IMR-90 (cell line): ENCODE results near the gene NOX1. TPM values are rescaled to one million over a fixed set of nuclear protein-coding genes. Genes with fewer than 3 reads are reported as not detected.

Source experiments
- ATAC-seq: fragments of 200-7000 bp; cut with Tn5 transposase; 2 replicates; pipeline ENCODE4 v1.9.1; 2020; ENCODE audit warnings: low read depth, mild to moderate bottlenecking, moderate library complexity
- BruUV-seq: library from RNA; stranded (reverse); fragments of 400-500 nt; replicated peaks from 2 replicates; lab custom pipeline; 2021; lab: Mats Ljungman, UMichigan
- CTCF ChIA-PET: fragments of 300-600 bp; formaldehyde crosslinking; extraction: SDS; loops from one replicate; lab custom pipeline; 2021; ENCODE audit warnings: antibody characterized with exemption; lab: Yijun Ruan, JAX
- POLR2A ChIA-PET: fragments of 300-600 bp; sonication (Branson Sonifier 250); formaldehyde crosslinking; loops from one replicate; lab custom pipeline; 2022; ENCODE audit warnings: antibody characterized with exemption; ENCODE audit not compliant: unreplicated experiment; lab: Charles Lee
- DNase-seq: peaks from one replicate; pipeline ENCODE4 v3.0.0; 2013
- H2AFZ ChIP-seq: replicated peaks from 2 replicates; pipeline ENCODE3; 2013; ENCODE audit warnings: low read length, mild to moderate bottlenecking; ENCODE audit not compliant: poor library complexity
- H2AK5ac ChIP-seq: 2 replicates; pipeline ENCODE4 v1.6.1; 2013; ENCODE audit warnings: low read depth, low read length, inconsistent platforms
- H2AK9ac ChIP-seq: replicated peaks from 2 replicates; pipeline ENCODE3; 2013; ENCODE audit warnings: mild to moderate bottlenecking, low read depth, low read length, moderate library complexity; ENCODE audit not compliant: poor library complexity
- H2BK120ac ChIP-seq: 2 replicates; pipeline ENCODE4 v1.6.1; 2013; ENCODE audit warnings: low read depth, low read length, inconsistent platforms
- H2BK15ac ChIP-seq: 3 replicates; pipeline ENCODE4 v1.6.1; 2013; ENCODE audit warnings: low read depth, low read length, inconsistent platforms
- H2BK20ac ChIP-seq: 2 replicates; pipeline ENCODE4 v1.6.1; 2013; ENCODE audit warnings: low read depth, mild to moderate bottlenecking, inconsistent platforms, low read length, moderate library complexity
- H2BK5ac ChIP-seq: 2 replicates; pipeline ENCODE4 v1.6.1; 2013; ENCODE audit warnings: mild to moderate bottlenecking, low read depth, low read length, inconsistent platforms; ENCODE audit not compliant: poor library complexity, severe bottlenecking
- H3K14ac ChIP-seq: replicated peaks from 2 replicates; pipeline ENCODE4 v1.6.1; 2013; ENCODE audit warnings: low read depth, low read length, inconsistent platforms
- H3K18ac ChIP-seq: 2 replicates; pipeline ENCODE4 v1.6.1; 2013; ENCODE audit warnings: low read depth, low read length, control low read depth
- H3K23ac ChIP-seq: 2 replicates; pipeline ENCODE4 v1.6.1; 2013; ENCODE audit warnings: low read depth, low read length, inconsistent platforms
- H3K27ac ChIP-seq: 2 replicates; pipeline ENCODE4 v1.5.1; 2013; ENCODE audit warnings: mild to moderate bottlenecking, control low read depth, low read length; ENCODE audit not compliant: insufficient read depth
- H3K27me3 ChIP-seq: 2 replicates; pipeline ENCODE4 v1.6.1; 2013; ENCODE audit warnings: low read length; ENCODE audit not compliant: control insufficient read depth, insufficient read depth
- H3K36me3 ChIP-seq: 2 replicates; pipeline ENCODE4 v1.6.1; 2013; ENCODE audit warnings: low read length, mixed read lengths; ENCODE audit not compliant: control insufficient read depth, insufficient read depth
- H3K4ac ChIP-seq: 2 replicates; pipeline ENCODE4 v1.6.1; 2013; ENCODE audit warnings: low read depth, low read length, inconsistent platforms
- H3K4me1 ChIP-seq: 2 replicates; pipeline ENCODE4 v1.6.1; 2013; ENCODE audit warnings: low read length, mixed read lengths; ENCODE audit not compliant: control insufficient read depth, insufficient read depth
- H3K4me2 ChIP-seq: 2 replicates; pipeline ENCODE4 v1.6.1; 2013; ENCODE audit warnings: low read depth, mild to moderate bottlenecking, control low read depth, low read length, moderate library complexity
- H3K4me3 ChIP-seq: 2 replicates; pipeline ENCODE4 v1.5.1; 2013; ENCODE audit warnings: low read depth, mild to moderate bottlenecking, control low read depth, low read length, moderate library complexity; ENCODE audit not compliant: insufficient read depth
- H3K56ac ChIP-seq: 2 replicates; pipeline ENCODE4 v1.6.1; 2013; ENCODE audit warnings: low read length, inconsistent platforms; ENCODE audit not compliant: insufficient read depth; ENCODE audit errors: extremely low read depth
- H3K79me1 ChIP-seq, 2 experiments: 2 replicates each; pipeline ENCODE4 v1.6.1; 2013; ENCODE audit warnings: low read length in 2 of 2, inconsistent platforms in 1 of 2, low read depth in 1 of 2
- H3K9ac ChIP-seq: 2 replicates; pipeline ENCODE4 v1.6.1; 2013; ENCODE audit warnings: low read depth, low read length, control low read depth
- H3K9me1 ChIP-seq: 2 replicates; pipeline ENCODE4 v1.6.1; 2013; ENCODE audit warnings: low read length, inconsistent platforms; ENCODE audit not compliant: insufficient read depth
- H3K9me3 ChIP-seq: 2 replicates; pipeline ENCODE4 v1.6.1; 2013; ENCODE audit warnings: low read length; ENCODE audit not compliant: control insufficient read depth, insufficient read depth
- H4K20me1 ChIP-seq: 2 replicates; pipeline ENCODE4 v1.6.1; 2013; ENCODE audit warnings: low read length, inconsistent platforms; ENCODE audit not compliant: insufficient read depth
- H4K5ac ChIP-seq: 2 replicates; pipeline ENCODE4 v1.6.1; 2013; ENCODE audit warnings: mild to moderate bottlenecking, low read depth, low read length, control low read depth
- H4K8ac ChIP-seq, 2 experiments: 2 replicates each; pipeline ENCODE4 v1.6.1; 2013; ENCODE audit warnings: low read depth in 2 of 2, low read length in 2 of 2, control low read depth in 1 of 2, inconsistent platforms in 1 of 2
- H4K91ac ChIP-seq: 2 replicates; pipeline ENCODE4 v1.6.1; 2013; ENCODE audit warnings: low read depth, low read length, inconsistent platforms; ENCODE audit not compliant: insufficient read depth
- CEBPB ChIP-seq: IDR thresholded peaks from 2 replicates; pipeline ENCODE4 v1.6.1; 2012; ENCODE audit warnings: low read depth, low read length, improper control_type of control experiment
- CHD1 ChIP-seq: IDR thresholded peaks from 2 replicates; pipeline ENCODE4 v1.6.1; 2012; ENCODE audit warnings: low read depth, low read length, improper control_type of control experiment
- FOS ChIP-seq: fragments of 150-350 bp; IDR thresholded peaks from 2 replicates; pipeline ENCODE4 v1.6.1; 2016; ENCODE audit warnings: low read depth, low read length
- MAZ ChIP-seq: IDR thresholded peaks from 2 replicates; pipeline ENCODE4 v1.6.1; 2012; ENCODE audit warnings: low read depth, mild to moderate bottlenecking, low read length, improper control_type of control experiment, moderate library complexity, borderline replicate concordance
- RCOR1 ChIP-seq: IDR thresholded peaks from 2 replicates; pipeline ENCODE4 v1.6.1; 2012; ENCODE audit warnings: mild to moderate bottlenecking, low read length, improper control_type of control experiment; ENCODE audit not compliant: insufficient replicate concordance
- RFX5 ChIP-seq: IDR thresholded peaks from 2 replicates; pipeline ENCODE4 v1.8.0; 2012; ENCODE audit warnings: low read depth, mild to moderate bottlenecking, low read length, moderate library complexity
- USF2 ChIP-seq: fragments of 150-350 bp; IDR thresholded peaks from 2 replicates; pipeline ENCODE4 v1.6.1; 2017; ENCODE audit warnings: mild to moderate bottlenecking, antibody characterized with exemption, low read length, low read depth
- WGBS, 2 experiments: methylation state at CpG; one replicate each; pipeline versions ENCODE4 v1.1.5 to v1.1.7; 2013; ENCODE audit warnings: missing lambda C conversion rate in 2 of 2; ENCODE audit not compliant: insufficient read length in 1 of 2; ENCODE audit errors: extremely low coverage in 2 of 2; 5-methylcytosine and 5-hydroxymethylcytosine counted together
- dilution Hi-C: fragments of 300-500 bp; cut with HindIII; formaldehyde crosslinking; loops from one replicate; pipeline ENCODE4 v1.14.3; 2018; ENCODE audit warnings: low sequenced_read_pairs; ENCODE audit not compliant: unreplicated experiment
- in situ Hi-C: fragments of 300-500 bp; cut with MboI; formaldehyde crosslinking; loops from 3 replicates; pipeline ENCODE4 v1.14.3; 2019; ENCODE audit warnings: low sequenced_read_pairs, inconsistent platforms, mixed read lengths
- intact Hi-C: fragments of 100-400 bp; cut with micrococcal nuclease; formaldehyde crosslinking; loops from 2 replicates; pipeline ENCODE4 v1.10.0; 2022
- polyA plus RNA-seq, 3 experiments: library from polyadenylated mRNA; depleted of rRNA; stranded (reverse); fragments of >200 nt; gene quantifications; 2 replicates each; pipeline ENCODE4 v1.2.3, GENCODE V29; 2012; ENCODE audit warnings: low replicate concordance in 1 of 3
- total RNA-seq: library from RNA; depleted of rRNA; stranded (reverse); fragments of >200 nt; gene quantifications from 2 replicates; pipeline ENCODE4 v1.2.3, GENCODE V29; 2012
- TF ChIP-seq, protein P1 (sequence below): conservative IDR thresholded peaks from 2 replicates; pipeline ENCODE4 v1.5.1; 2012; ENCODE audit warnings: mild to moderate bottlenecking, low read depth, low read length, improper control_type of control experiment
- TF ChIP-seq, protein P2 (sequence below): fragments of 150-350 bp; IDR thresholded peaks from 2 replicates; pipeline ENCODE4 v1.6.1; 2016; ENCODE audit warnings: low read depth, mild to moderate bottlenecking, low read length, moderate library complexity, borderline replicate concordance

NOX1 gene
- total and polyA plus RNA-seq, 2 of the 4 experiments (the other 2 are of a cell fraction) = not detected

DNA sequence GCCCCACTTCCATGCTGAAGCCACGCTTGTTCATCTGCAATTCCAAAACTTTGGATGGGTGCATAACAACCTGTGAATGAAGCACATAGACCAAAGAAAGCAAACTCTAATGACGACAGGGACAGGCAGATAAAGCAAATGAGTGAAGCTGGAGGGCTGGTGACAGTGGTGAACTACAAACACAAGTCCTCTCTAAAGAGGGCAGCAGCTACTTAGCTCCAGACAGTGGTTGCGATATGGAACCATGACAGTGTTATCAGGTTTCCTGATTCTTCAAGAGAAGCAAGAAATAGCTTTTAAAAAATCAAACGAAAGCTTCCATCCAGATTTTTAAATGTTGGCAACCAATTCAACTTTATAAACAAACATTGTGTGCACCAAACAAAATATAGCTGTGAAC lies 23.8 kb downstream of the NOX1 start:
- Histone ChIP-seq H4K5ac (no peak overlapping the region), H3K79me1 (no peaks in the 10 kb centered on the region), H2BK15ac (no peak overlapping the region), H3K4me1 (no peaks in the 10 kb centered on the region), H4K91ac (no peak overlapping the region), H2BK5ac (no peak overlapping the region), H2AFZ (no peak overlapping the region), H2AK5ac (no peak overlapping the region), H3K18ac (no peak overlapping the region), H3K4ac (no peak overlapping the region), H3K27me3 (peaks cover 4% of the 10 kb centered on the region), H3K4me3 (no peak overlapping the region), H2AK9ac (no peak overlapping the region), H3K9me1 (no peaks in the 10 kb centered on the region), H3K9me3 (no peaks in the 10 kb centered on the region), H3K9ac (no peak overlapping the region), H3K23ac (no peak overlapping the region), H4K20me1 (no peaks in the 10 kb centered on the region), H3K56ac (no peak overlapping the region), H3K36me3 (no peaks in the 10 kb centered on the region), H4K8ac (no peak overlapping the region), H2BK20ac (no peak overlapping the region), H3K27ac (no peak overlapping the region), H2BK120ac (no peak overlapping the region), H3K14ac (no peak overlapping the region), H3K4me2 (no peak overlapping the region)
- ATAC-seq (no peak), DNase-seq (no peak)
- dilution Hi-C loops (no loop called here), intact Hi-C loops (no loop called here), in situ Hi-C loops (no loop called here)
- CTCF ChIA-PET = interaction anchor here (0.6 kb wide), 1 partner anchor 21 kb away, joined by 3 read pairs; no protein-coding TSS in a partner anchor
- WGBS, 2 experiments = no CpG with 5 or more reads among the region's 4 CpGs
- TF ChIP-seq FOS = no peak
- TF ChIP-seq RFX5 = no peak
- TF ChIP-seq, protein P1, sequence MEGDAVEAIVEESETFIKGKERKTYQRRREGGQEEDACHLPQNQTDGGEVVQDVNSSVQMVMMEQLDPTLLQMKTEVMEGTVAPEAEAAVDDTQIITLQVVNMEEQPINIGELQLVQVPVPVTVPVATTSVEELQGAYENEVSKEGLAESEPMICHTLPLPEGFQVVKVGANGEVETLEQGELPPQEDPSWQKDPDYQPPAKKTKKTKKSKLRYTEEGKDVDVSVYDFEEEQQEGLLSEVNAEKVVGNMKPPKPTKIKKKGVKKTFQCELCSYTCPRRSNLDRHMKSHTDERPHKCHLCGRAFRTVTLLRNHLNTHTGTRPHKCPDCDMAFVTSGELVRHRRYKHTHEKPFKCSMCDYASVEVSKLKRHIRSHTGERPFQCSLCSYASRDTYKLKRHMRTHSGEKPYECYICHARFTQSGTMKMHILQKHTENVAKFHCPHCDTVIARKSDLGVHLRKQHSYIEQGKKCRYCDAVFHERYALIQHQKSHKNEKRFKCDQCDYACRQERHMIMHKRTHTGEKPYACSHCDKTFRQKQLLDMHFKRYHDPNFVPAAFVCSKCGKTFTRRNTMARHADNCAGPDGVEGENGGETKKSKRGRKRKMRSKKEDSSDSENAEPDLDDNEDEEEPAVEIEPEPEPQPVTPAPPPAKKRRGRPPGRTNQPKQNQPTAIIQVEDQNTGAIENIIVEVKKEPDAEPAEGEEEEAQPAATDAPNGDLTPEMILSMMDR = no peak
- no peak for TF ChIP-seq USF2
- no peak for TF ChIP-seq RCOR1
- no peak for TF ChIP-seq MAZ
- no peak for TF ChIP-seq CEBPB
- TF ChIP-seq CHD1 = no peak
- TF ChIP-seq, protein P2, sequence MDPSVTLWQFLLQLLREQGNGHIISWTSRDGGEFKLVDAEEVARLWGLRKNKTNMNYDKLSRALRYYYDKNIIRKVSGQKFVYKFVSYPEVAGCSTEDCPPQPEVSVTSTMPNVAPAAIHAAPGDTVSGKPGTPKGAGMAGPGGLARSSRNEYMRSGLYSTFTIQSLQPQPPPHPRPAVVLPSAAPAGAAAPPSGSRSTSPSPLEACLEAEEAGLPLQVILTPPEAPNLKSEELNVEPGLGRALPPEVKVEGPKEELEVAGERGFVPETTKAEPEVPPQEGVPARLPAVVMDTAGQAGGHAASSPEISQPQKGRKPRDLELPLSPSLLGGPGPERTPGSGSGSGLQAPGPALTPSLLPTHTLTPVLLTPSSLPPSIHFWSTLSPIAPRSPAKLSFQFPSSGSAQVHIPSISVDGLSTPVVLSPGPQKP = no peak
- BruUV-seq = no TSS peak
- POLR2A ChIA-PET = no interaction called here
